Inflammatory macrophage (primary cell): ENCODE results near the gene EYS.
A peak's percentile ranks its signal among the peaks of the same experiment; 100 is the strongest.
"Not testable (repeated sequence)": the region's sequence is repeated elsewhere in the genome, so short reads cannot be mapped to it uniquely, and the experiment has no call there.

Experiments
- DNase-seq, 2 donors: peaks; one replicate each; pipeline ENCODE4 v3.0.0-alpha.2; 2020 to 2022

The EYS gene

GRCh38 chr6:65071480-65071879 lies 635.5 kb downstream of the EYS start:
- DNase-seq: no peak

- no peak for DNase-seq
Observed at GRCh38 chr6:65064844-65065243, 642.2 kb downstream of the EYS start.

- no peak for DNase-seq
Observed at GRCh38 chr6:65059568-65059967, 647.5 kb downstream of the EYS start.

GRCh38 chr6:65055545-65055944 lies 651.5 kb downstream of the EYS start:
- no peak for DNase-seq

- no peak for DNase-seq
Observed at GRCh38 chr6:65052626-65053025, 654.4 kb downstream of the EYS start.

GRCh38 chr6:65045801-65046200 lies 661.2 kb downstream of the EYS start:
- DNase-seq: no peak

GRCh38 chr6:65014006-65014405 lies 693.0 kb downstream of the EYS start:
- DNase-seq: no peak

GRCh38 chr6:65006788-65007187 lies 700.2 kb downstream of the EYS start:
- no peak for DNase-seq

GRCh38 chr6:65004283-65004682 lies 702.7 kb downstream of the EYS start:
- no peak for DNase-seq

GRCh38 chr6:65002882-65003281 lies 704.1 kb downstream of the EYS start:
- not testable (repeated sequence) for DNase-seq

- DNase-seq: no peak
Observed at GRCh38 chr6:65000815-65001214, 706.2 kb downstream of the EYS start.

GRCh38 chr6:64998204-64998603 lies 708.8 kb downstream of the EYS start:
- DNase-seq: no peak

GRCh38 chr6:64996301-64996700 lies 710.7 kb downstream of the EYS start:
- DNase-seq: no peak

GRCh38 chr6:64990652-64991304 lies 716.2 kb downstream of the EYS start:
- DNase-seq: no peak

GRCh38 chr6:64988148-64988547 lies 718.9 kb downstream of the EYS start:
- no peak for DNase-seq

- DNase-seq: no peak
Observed at GRCh38 chr6:64987066-64987465, 720.0 kb downstream of the EYS start.

- no peak for DNase-seq
Observed at GRCh38 chr6:64985726-64986125, 721.3 kb downstream of the EYS start.

GRCh38 chr6:64984948-64985347 lies 722.1 kb downstream of the EYS start:
- no peak for DNase-seq

- DNase-seq: no peak
Observed at GRCh38 chr6:64983089-64983488, 723.9 kb downstream of the EYS start.

GRCh38 chr6:64973142-64973541 lies 733.9 kb downstream of the EYS start:
- DNase-seq: no peak

GRCh38 chr6:64969139-64969538 lies 737.9 kb downstream of the EYS start:
- DNase-seq: no peak

GRCh38 chr6:64955435-64955848 lies 751.6 kb downstream of the EYS start:
- peak; percentile 3 to 68 for DNase-seq

GRCh38 chr6:64949257-64949656 lies 757.8 kb downstream of the EYS start:
- DNase-seq: no peak

- no peak for DNase-seq
Observed at GRCh38 chr6:64948261-64948660, 758.8 kb downstream of the EYS start.

GRCh38 chr6:64945450-64945849 lies 761.6 kb downstream of the EYS start:
- DNase-seq: no peak
